Neutrophil (primary cell): ENCODE measurements around the gene JARID2.

Experiments
- H3K27ac ChIP-seq: fragments of 200-600 bp; sonication (generic); 2 replicates; pipeline ENCODE4 v1.5.1; 2016; ENCODE audit warnings: mild to moderate bottlenecking, moderate library complexity
- H3K27me3 ChIP-seq: fragments of 200-600 bp; sonication (generic); 2 replicates; pipeline ENCODE4 v1.6.0; 2016; ENCODE audit warnings: mild to moderate bottlenecking
- H3K36me3 ChIP-seq: fragments of 200-600 bp; sonication (generic); 2 replicates; pipeline ENCODE4 v1.5.1; 2017
- H3K4me1 ChIP-seq, 2 experiments: fragments of 200-600 bp in 1 of 2; sonication (generic) in 1 of 2; 1 replicate in 1 of 2; 2 replicates in 1 of 2; pipeline versions ENCODE4 v1.5.1 to v1.6.1; 2013 to 2016; ENCODE audit warnings: low read depth in 1 of 2, low read length in 1 of 2, mild to moderate bottlenecking in 1 of 2, moderate library complexity in 1 of 2; ENCODE audit not compliant: control insufficient read depth in 1 of 2, insufficient read depth in 1 of 2
- H3K4me3 ChIP-seq, 2 experiments: fragments of 200-600 bp in 1 of 2; sonication (generic) in 1 of 2; 1 replicate in 1 of 2; 2 replicates in 1 of 2; pipeline ENCODE4 v1.5.1; 2013 to 2016; ENCODE audit warnings: low read depth in 1 of 2, low read length in 1 of 2, mild to moderate bottlenecking in 1 of 2, moderate library complexity in 1 of 2
- H3K9me3 ChIP-seq: fragments of 200-600 bp; sonication (generic); 2 replicates; pipeline ENCODE4 v1.5.1; 2016
- TF ChIP-seq, protein P1 (sequence below): fragments of 200-600 bp; sonication (generic); IDR thresholded peaks from 2 replicates; pipeline ENCODE4 v1.5.1; 2016; ENCODE audit warnings: antibody characterized with exemption

JARID2 gene

GRCh38 chr6:15483060-15483459 lies 237.2 kb downstream of the JARID2 start:
- peaks cover 15% of the 10 kb centered on the region for H3K36me3 ChIP-seq
- TF ChIP-seq, protein P1, sequence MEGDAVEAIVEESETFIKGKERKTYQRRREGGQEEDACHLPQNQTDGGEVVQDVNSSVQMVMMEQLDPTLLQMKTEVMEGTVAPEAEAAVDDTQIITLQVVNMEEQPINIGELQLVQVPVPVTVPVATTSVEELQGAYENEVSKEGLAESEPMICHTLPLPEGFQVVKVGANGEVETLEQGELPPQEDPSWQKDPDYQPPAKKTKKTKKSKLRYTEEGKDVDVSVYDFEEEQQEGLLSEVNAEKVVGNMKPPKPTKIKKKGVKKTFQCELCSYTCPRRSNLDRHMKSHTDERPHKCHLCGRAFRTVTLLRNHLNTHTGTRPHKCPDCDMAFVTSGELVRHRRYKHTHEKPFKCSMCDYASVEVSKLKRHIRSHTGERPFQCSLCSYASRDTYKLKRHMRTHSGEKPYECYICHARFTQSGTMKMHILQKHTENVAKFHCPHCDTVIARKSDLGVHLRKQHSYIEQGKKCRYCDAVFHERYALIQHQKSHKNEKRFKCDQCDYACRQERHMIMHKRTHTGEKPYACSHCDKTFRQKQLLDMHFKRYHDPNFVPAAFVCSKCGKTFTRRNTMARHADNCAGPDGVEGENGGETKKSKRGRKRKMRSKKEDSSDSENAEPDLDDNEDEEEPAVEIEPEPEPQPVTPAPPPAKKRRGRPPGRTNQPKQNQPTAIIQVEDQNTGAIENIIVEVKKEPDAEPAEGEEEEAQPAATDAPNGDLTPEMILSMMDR, result no peak
- H3K4me1 ChIP-seq, result peaks cover 4 to 17% of the 10 kb centered on the region in 2 experiments
- no peak overlapping the region for H3K4me3 ChIP-seq
- H3K9me3 ChIP-seq, result no peaks in the 10 kb centered on the region
- H3K27me3 ChIP-seq, result no peaks in the 10 kb centered on the region
- no peak overlapping the region for H3K27ac ChIP-seq

DNA sequence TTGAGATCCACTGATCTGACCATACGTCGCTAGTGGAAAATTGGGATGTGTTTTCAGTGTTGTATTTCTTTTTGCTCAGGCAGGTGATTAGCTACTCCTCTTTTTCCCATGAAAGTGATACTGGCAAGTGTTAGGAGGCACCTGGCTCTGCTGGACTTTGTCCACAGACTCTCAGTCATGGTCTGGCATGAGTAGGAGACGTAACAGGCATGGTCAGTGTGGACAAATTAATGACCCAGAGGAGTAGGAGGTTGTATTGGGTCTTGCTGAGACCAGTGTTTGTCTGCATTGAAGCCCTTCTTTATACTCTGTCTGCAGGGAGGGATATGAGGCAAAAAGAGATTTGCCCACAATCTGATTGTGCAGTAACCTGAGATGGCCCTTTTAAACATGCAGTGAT lies 238.3 kb downstream of the JARID2 start:
- Histone ChIP-seq H3K36me3 (peaks cover 23% of the 10 kb centered on the region), H3K4me1 (peaks cover 4 to 17% of the 10 kb centered on the region in 2 experiments), H3K27ac (no peak overlapping the region), H3K4me3 (no peak overlapping the region), H3K27me3 (no peaks in the 10 kb centered on the region), H3K9me3 (no peaks in the 10 kb centered on the region)
- TF ChIP-seq, protein P1, result no peak

GRCh38 chr6:15484821-15485220 lies 239.0 kb downstream of the JARID2 start:
- Histone ChIP-seq H3K36me3 (peaks cover 30% of the 10 kb centered on the region), H3K27ac (no peak overlapping the region), H3K27me3 (no peaks in the 10 kb centered on the region), H3K4me1 (peaks cover 4 to 17% of the 10 kb centered on the region in 2 experiments), H3K9me3 (no peaks in the 10 kb centered on the region), H3K4me3 (no peak overlapping the region)
- TF ChIP-seq, protein P1, result no peak

GRCh38 chr6:15485936-15486335 lies 240.1 kb downstream of the JARID2 start:
- peaks cover 31% of the 10 kb centered on the region for H3K36me3 ChIP-seq
- TF ChIP-seq, protein P1, result no peak
- no peaks in the 10 kb centered on the region for H3K9me3 ChIP-seq
- no peak overlapping the region for H3K4me3 ChIP-seq
- H3K27me3 ChIP-seq, result no peaks in the 10 kb centered on the region
- peak overlapping the region; percentile 9 for H3K27ac ChIP-seq
- peaks cover under 1 to 17% of the 10 kb centered on the region in 2 experiments for H3K4me1 ChIP-seq

GRCh38 chr6:15487262-15487661 lies 241.4 kb downstream of the JARID2 start:
- no peak overlapping the region for H3K4me3 ChIP-seq
- TF ChIP-seq, protein P1, result no peak
- H3K27me3 ChIP-seq, result no peaks in the 10 kb centered on the region
- H3K4me1 ChIP-seq, result peaks cover 0 to 12% of the 10 kb centered on the region in 2 experiments
- H3K36me3 ChIP-seq, result peaks cover 36% of the 10 kb centered on the region
- H3K9me3 ChIP-seq, result no peaks in the 10 kb centered on the region
- H3K27ac ChIP-seq, result no peak overlapping the region
